ENCODE data around the gene HSD17B1. TPM values are rescaled to one million over a fixed set of nuclear protein-coding genes. Genes with fewer than 3 reads are reported as not detected.

Gene HSD17B1
- total RNA-seq, 1 donor from 2014 or later, result 1.2 TPM

DNA sequence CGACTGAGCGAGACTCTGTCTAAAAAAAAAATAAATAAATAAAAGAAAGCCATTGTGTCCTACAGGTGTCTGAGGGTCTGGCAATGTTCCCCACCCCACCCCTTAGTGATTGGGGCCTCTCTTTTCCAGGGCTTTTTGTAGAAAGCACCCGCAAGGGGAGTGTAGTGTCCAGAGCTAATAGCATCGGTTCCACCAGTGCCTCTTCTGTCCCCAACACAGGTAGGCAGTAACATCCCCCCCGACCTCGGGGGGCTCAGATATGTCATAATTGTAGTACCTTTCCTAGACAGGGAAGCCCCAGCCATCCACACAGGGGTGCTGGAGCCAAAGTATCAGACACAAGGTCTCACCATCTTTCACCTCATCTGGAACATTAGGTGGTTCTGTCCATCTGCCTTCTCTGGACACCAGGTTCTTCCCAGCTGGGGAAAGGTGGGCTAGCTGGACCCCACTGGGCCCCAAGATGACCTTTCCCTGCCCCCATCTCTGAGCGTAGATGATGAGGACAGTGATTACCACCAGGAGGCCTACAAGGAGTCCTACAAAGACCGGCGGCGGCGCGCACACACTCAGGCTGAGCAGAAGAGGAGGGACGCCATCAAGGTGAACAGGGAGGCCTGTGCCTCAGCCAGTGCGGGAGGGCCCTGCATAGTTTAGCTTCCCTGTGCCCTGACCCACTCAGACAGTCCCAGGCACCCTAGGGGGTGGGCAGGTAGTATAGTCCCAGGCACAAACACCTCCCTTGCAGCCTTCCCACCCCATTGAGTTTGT, 15.8 kb downstream of the HSD17B1 start:
- no peak for DNase-seq (ENCODE audit: low read depth, low spot score)
- TF ChIP-seq, protein P1, sequence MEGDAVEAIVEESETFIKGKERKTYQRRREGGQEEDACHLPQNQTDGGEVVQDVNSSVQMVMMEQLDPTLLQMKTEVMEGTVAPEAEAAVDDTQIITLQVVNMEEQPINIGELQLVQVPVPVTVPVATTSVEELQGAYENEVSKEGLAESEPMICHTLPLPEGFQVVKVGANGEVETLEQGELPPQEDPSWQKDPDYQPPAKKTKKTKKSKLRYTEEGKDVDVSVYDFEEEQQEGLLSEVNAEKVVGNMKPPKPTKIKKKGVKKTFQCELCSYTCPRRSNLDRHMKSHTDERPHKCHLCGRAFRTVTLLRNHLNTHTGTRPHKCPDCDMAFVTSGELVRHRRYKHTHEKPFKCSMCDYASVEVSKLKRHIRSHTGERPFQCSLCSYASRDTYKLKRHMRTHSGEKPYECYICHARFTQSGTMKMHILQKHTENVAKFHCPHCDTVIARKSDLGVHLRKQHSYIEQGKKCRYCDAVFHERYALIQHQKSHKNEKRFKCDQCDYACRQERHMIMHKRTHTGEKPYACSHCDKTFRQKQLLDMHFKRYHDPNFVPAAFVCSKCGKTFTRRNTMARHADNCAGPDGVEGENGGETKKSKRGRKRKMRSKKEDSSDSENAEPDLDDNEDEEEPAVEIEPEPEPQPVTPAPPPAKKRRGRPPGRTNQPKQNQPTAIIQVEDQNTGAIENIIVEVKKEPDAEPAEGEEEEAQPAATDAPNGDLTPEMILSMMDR (conservative IDR thresholded peaks at IDR 0.05), result no peak
- peaks cover 14% of the 10 kb centered on the region for H3K4me1 Mint-ChIP-seq
- no peak overlapping the region for H3K27ac Mint-ChIP-seq (ENCODE audit: unreplicated experiment)
- H3K4me3 Mint-ChIP-seq, result peak overlapping the region; percentile 94
- H3K36me3 Mint-ChIP-seq (ENCODE audit: low read depth), result peaks cover 12% of the 10 kb centered on the region
- no peaks in the 10 kb centered on the region for H3K27me3 Mint-ChIP-seq (ENCODE audit: low read depth)
- H3K9me3 Mint-ChIP-seq, result no peaks in the 10 kb centered on the region

DNA sequence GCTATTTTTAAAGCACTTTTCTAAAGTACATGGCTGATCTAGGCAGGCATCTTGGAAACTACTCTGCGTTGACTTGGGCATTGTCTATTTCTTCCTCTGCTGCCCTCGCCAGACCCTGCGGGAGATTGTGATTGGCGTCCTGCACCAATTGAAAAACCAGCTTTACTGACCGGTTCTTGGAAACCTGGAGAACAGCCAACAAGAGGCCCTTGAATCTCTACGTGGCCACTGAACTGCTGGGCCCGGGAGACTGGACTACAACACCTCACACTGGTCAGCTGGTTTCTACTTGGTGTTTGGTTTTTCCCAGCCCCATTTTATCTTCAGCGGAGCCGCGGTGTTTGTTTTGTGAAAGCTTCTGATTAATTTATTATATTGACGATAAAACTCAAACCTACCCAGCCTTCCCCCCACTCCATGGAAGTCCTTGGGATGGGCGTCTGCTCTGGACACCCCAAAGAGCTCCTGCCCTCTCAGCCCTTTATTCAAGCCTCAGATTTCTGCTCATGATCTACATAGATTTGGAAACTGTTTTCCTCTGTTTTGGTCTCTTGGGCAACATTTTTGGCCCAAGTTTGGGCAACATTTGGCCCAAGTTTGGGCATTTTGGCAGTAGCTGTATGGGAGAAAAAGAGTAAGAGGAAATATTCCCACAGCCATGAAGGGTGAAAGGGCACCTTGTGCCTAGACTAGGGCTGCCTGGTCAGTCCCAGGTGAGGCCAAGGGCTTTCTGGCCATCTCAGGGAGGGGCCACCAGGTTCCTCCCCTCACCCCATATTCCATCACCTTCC, 18.9 kb downstream of the HSD17B1 start:
- Mint-ChIP-seq H3K4me1 (peaks cover 23% of the 10 kb centered on the region), H3K36me3 (ENCODE audit: low read depth) (peaks cover 22% of the 10 kb centered on the region), H3K9me3 (no peaks in the 10 kb centered on the region), H3K4me3 (peak overlapping the region; percentile 79), H3K27ac (ENCODE audit: unreplicated experiment) (no peak overlapping the region), H3K27me3 (ENCODE audit: low read depth) (no peaks in the 10 kb centered on the region)
- TF ChIP-seq, protein P1 (conservative IDR thresholded peaks at IDR 0.05), result no peak
- DNase-seq (ENCODE audit: low read depth, low spot score), result no peak

DNA sequence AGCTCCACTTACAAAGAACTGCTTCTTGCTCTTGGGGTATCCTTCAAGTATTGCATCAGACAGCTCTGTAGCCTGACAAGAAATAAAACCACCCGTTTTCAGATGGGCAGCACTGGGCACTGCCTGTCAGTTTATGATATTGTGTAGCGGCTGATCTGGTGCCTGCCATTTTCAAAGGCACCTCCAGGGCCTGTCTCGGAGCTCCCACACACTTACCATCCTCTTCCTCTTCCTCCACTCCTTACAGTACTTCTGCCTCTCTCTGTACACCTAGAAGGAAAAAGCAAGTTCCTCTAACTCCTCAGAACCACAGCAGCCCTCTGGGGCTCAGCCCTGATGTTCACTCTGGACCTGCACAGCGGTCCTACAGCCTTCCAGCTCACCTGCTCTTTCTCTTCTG, 20.4 kb downstream of the HSD17B1 start:
- Mint-ChIP-seq H3K27me3 (ENCODE audit: low read depth) (no peaks in the 10 kb centered on the region), H3K27ac (ENCODE audit: unreplicated experiment) (no peak overlapping the region), H3K4me1 (peaks cover 30% of the 10 kb centered on the region), H3K36me3 (ENCODE audit: low read depth) (peaks cover 19% of the 10 kb centered on the region), H3K9me3 (no peaks in the 10 kb centered on the region), H3K4me3 (peak overlapping the region; percentile 81)
- TF ChIP-seq, protein P1 (conservative IDR thresholded peaks at IDR 0.05), result no peak
- no peak for DNase-seq (ENCODE audit: low read depth, low spot score)

DNA sequence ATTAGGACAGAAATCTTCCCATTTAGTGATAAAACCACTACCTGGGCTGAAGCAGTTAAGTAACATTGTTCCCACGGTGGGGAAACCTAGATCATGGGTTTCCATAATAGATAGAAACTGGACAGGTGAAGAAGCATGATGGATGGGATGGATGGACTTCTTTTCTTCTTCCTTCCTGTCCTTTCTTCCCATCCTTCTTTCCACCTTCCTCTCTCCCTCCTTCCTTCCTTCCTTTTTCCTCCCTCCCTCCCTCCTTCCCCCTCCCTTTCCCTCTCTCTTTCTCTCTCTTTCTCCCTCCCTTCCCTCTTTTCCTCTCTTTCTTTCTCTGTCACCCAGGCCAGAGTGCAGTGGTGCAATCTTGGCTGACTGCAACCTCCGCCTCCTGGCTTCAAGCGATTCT, 21.7 kb downstream of the HSD17B1 start:
- H3K4me3 Mint-ChIP-seq, result no peak overlapping the region

DNA sequence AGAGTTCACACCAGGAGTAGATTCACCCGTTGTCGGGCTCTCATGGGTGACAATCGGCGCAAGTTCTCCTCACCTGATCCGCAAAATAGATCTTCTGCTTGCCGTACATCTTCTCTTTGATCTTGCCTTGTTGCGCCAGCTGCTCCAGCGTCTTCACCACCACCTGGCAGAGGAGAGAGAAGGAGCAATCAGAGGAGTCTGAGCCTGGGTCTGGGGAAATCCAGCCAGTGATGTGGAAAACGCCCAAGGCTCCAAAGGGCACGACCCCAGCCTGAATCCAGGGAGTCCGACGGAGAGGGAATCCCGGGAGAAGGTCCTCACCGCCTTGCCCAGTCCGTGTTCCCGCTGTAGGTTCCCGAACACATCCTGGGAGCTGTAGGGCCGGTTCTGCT, 24.4 kb downstream of the HSD17B1 start:
- H3K4me1 Mint-ChIP-seq, result peaks cover 41% of the 10 kb centered on the region
- peaks cover 17% of the 10 kb centered on the region for H3K36me3 Mint-ChIP-seq (ENCODE audit: low read depth)
- TF ChIP-seq, protein P1 (conservative IDR thresholded peaks at IDR 0.05), result no peak
- H3K27me3 Mint-ChIP-seq (ENCODE audit: low read depth), result no peaks in the 10 kb centered on the region
- peak overlapping the region; percentile 89 for H3K27ac Mint-ChIP-seq (ENCODE audit: unreplicated experiment)
- H3K9me3 Mint-ChIP-seq, result no peaks in the 10 kb centered on the region
- no peak for DNase-seq (ENCODE audit: low read depth, low spot score)
- H3K4me3 Mint-ChIP-seq, result peak overlapping the region; percentile 99

More for the DNA sequence above, 21.7 kb downstream of the HSD17B1 start:
- no peaks in the 10 kb centered on the region for H3K27me3 Mint-ChIP-seq (ENCODE audit: low read depth)
- no peaks in the 10 kb centered on the region for H3K9me3 Mint-ChIP-seq
- peaks cover 37% of the 10 kb centered on the region for H3K4me1 Mint-ChIP-seq
- TF ChIP-seq, protein P1 (conservative IDR thresholded peaks at IDR 0.05), result no peak
- no peak for DNase-seq (ENCODE audit: low read depth, low spot score)
- peaks cover 19% of the 10 kb centered on the region for H3K36me3 Mint-ChIP-seq (ENCODE audit: low read depth)
- no peak overlapping the region for H3K27ac Mint-ChIP-seq (ENCODE audit: unreplicated experiment)
